Measurements from ENCODE around the gene IGHMBP2. TPM values are rescaled to one million over a fixed set of nuclear protein-coding genes. Genes with fewer than 3 reads are reported as not detected.
A peak's percentile ranks its signal among the peaks of the same experiment; 100 is the strongest.

The IGHMBP2 gene
- polyA plus RNA-seq, 4 donors, result 15.2 to 22.5 (median 16.3) TPM

- DNase-seq (ENCODE audit: low read depth in 4 of 4, low spot score in 3 of 4), result no peak
Measured at GRCh38 chr11:68938816-68939582, 35.3 kb downstream of the IGHMBP2 start.

- no peak for DNase-seq (ENCODE audit: low read depth in 4 of 4, low spot score in 3 of 4)
Measured at GRCh38 chr11:68939583-68940555, 36.2 kb downstream of the IGHMBP2 start.

- DNase-seq (ENCODE audit: low read depth in 4 of 4, low spot score in 3 of 4), result no peak
Measured at GRCh38 chr11:68940651-68941323, 37.1 kb downstream of the IGHMBP2 start.

- no peak for DNase-seq (ENCODE audit: low read depth in 4 of 4, low spot score in 3 of 4)
Measured at GRCh38 chr11:68941324-68942094, 37.8 kb downstream of the IGHMBP2 start.

GRCh38 chr11:68942095-68942620 lies 38.5 kb downstream of the IGHMBP2 start:
- no peak for DNase-seq (ENCODE audit: low read depth in 4 of 4, low spot score in 3 of 4)

- no peak for DNase-seq (ENCODE audit: low read depth in 4 of 4, low spot score in 3 of 4)
Measured at GRCh38 chr11:68942751-68943271, 39.1 kb downstream of the IGHMBP2 start.

- peak in 3 of 4 donors; percentile 20 to 57 (median 44) for DNase-seq (ENCODE audit: low read depth in 4 of 4, low spot score in 3 of 4)
Measured at GRCh38 chr11:68946416-68947090, 42.9 kb downstream of the IGHMBP2 start.

- DNase-seq (ENCODE audit: low read depth in 4 of 4, low spot score in 3 of 4), result no peak
Measured at GRCh38 chr11:68947151-68947550, 43.5 kb downstream of the IGHMBP2 start.

- DNase-seq (ENCODE audit: low read depth in 4 of 4, low spot score in 3 of 4), result no peak
Measured at GRCh38 chr11:68948496-68948895, 44.8 kb downstream of the IGHMBP2 start.

GRCh38 chr11:68948935-68949334 lies 45.2 kb downstream of the IGHMBP2 start:
- no peak for DNase-seq (ENCODE audit: low read depth in 4 of 4, low spot score in 3 of 4)

- DNase-seq (ENCODE audit: low read depth in 4 of 4, low spot score in 3 of 4), result no peak
Measured at GRCh38 chr11:68950270-68950669, 46.6 kb downstream of the IGHMBP2 start.

GRCh38 chr11:68950762-68951161 lies 47.1 kb downstream of the IGHMBP2 start:
- DNase-seq (ENCODE audit: low read depth in 4 of 4, low spot score in 3 of 4), result no peak

- peak in 3 of 4 donors; percentile 20 to 39 (median 30) for DNase-seq (ENCODE audit: low read depth in 4 of 4, low spot score in 3 of 4)
Measured at GRCh38 chr11:68954836-68955606, 51.3 kb downstream of the IGHMBP2 start.

- DNase-seq (ENCODE audit: low read depth in 4 of 4, low spot score in 3 of 4), result no peak
Measured at GRCh38 chr11:68955607-68955958, 51.9 kb downstream of the IGHMBP2 start.

GRCh38 chr11:68956142-68956541 lies 52.5 kb downstream of the IGHMBP2 start:
- no peak for DNase-seq (ENCODE audit: low read depth in 4 of 4, low spot score in 3 of 4)

- no peak for DNase-seq (ENCODE audit: low read depth in 4 of 4, low spot score in 3 of 4)
Measured at GRCh38 chr11:68956547-68957254, 53.0 kb downstream of the IGHMBP2 start.

- DNase-seq (ENCODE audit: low read depth in 4 of 4, low spot score in 3 of 4), result no peak
Measured at GRCh38 chr11:68958211-68958610, 54.5 kb downstream of the IGHMBP2 start.

All from right renal pelvis (tissue), 4 donors.